H1 (cell line): ENCODE results near the gene MCF2L. TPM values are rescaled to one million over a fixed set of nuclear protein-coding genes. Genes with fewer than 3 reads are reported as not detected.

Experiments
- CTCF ChIA-PET: fragments of 300-600 bp; sonication (Branson Sonifier 250); formaldehyde crosslinking; loops from one replicate; lab custom pipeline; 2021; ENCODE audit not compliant: partially characterized antibody; lab: Charles Lee
- POLR2A ChIA-PET: fragments of 300-600 bp; sonication (Branson Sonifier 250); formaldehyde crosslinking; loops from one replicate; lab custom pipeline; 2021; ENCODE audit warnings: inconsistent platforms; ENCODE audit not compliant: partially characterized antibody; lab: Charles Lee
- DNase-seq, 2 experiments: peaks; one replicate each; pipeline versions ENCODE4 v3.0.0 to v3.0.0-alpha.2; 2010 to 2022; ENCODE audit warnings: low spot score in 2 of 2, low read depth in 1 of 2, mixed read lengths in 1 of 2
- FAIRE-seq: peaks from 2 replicates; lab custom pipeline; 2011; peaks lifted over from hg19 to GRCh38; lab: Jason Lieb, UNC
- H2AFZ ChIP-seq: 2 replicates; pipeline ENCODE4 v1.8.1; 2012; ENCODE audit warnings: low read length, inconsistent platforms
- H2AK5ac ChIP-seq: 2 replicates; pipeline ENCODE4 v1.6.1; 2013; ENCODE audit warnings: low read depth, low read length
- H2BK120ac ChIP-seq: replicated peaks from 2 replicates; pipeline ENCODE3; 2013; ENCODE audit warnings: low read depth, low read length, inconsistent platforms
- H2BK12ac ChIP-seq: 2 replicates; pipeline ENCODE4 v1.6.1; 2013; ENCODE audit warnings: low read depth, low read length
- H2BK15ac ChIP-seq: 2 replicates; pipeline ENCODE4 v1.6.1; 2013; ENCODE audit warnings: low read length
- H2BK20ac ChIP-seq: 2 replicates; pipeline ENCODE4 v1.6.1; 2013; ENCODE audit warnings: low read length
- H2BK5ac ChIP-seq: 2 replicates; pipeline ENCODE4 v1.6.1; 2013; ENCODE audit warnings: low read depth, low read length
- H3K14ac ChIP-seq: 2 replicates; pipeline ENCODE4 v1.6.1; 2013; ENCODE audit warnings: inconsistent platforms; ENCODE audit not compliant: insufficient read length
- H3K18ac ChIP-seq: 2 replicates; pipeline ENCODE4 v1.6.1; 2013; ENCODE audit warnings: low read length; ENCODE audit errors: extremely low read depth
- H3K23ac ChIP-seq: 2 replicates; pipeline ENCODE4 v1.6.1; 2013; ENCODE audit warnings: inconsistent platforms; ENCODE audit not compliant: insufficient read length
- H3K23me2 ChIP-seq: 2 replicates; pipeline ENCODE4 v1.6.1; 2013; ENCODE audit warnings: low read depth, low read length
- H3K27ac ChIP-seq: 2 replicates; pipeline ENCODE4 v1.6.1; 2011; ENCODE audit warnings: low read depth, low read length, inconsistent platforms
- H3K27me3 ChIP-seq, 4 experiments: replicated peaks in 1 of 4; 1 replicate in 1 of 4; 2 replicates in 3 of 4; pipeline versions ENCODE4 v1.6.1 to v1.8.1; 2011 to 2013; ENCODE audit warnings: low read length in 3 of 4, mild to moderate bottlenecking in 3 of 4, inconsistent platforms in 2 of 4, mixed read lengths in 2 of 4, moderate library complexity in 1 of 4; ENCODE audit not compliant: control insufficient read depth in 3 of 4, insufficient read depth in 3 of 4; ENCODE audit errors: extremely low read depth in 1 of 4
- H3K36me3 ChIP-seq, 4 experiments: 2 replicates each; pipeline versions ENCODE4 v1.6.1 to v1.8.1; 2011 to 2013; ENCODE audit warnings: mild to moderate bottlenecking in 4 of 4, low read length in 3 of 4, moderate library complexity in 2 of 4, control low read depth in 1 of 4, inconsistent platforms in 1 of 4; ENCODE audit not compliant: insufficient read depth in 4 of 4, control insufficient read depth in 2 of 4
- H3K4ac ChIP-seq: replicated peaks from 2 replicates; pipeline ENCODE3; 2013; ENCODE audit warnings: low read length, low read depth, mixed read lengths, inconsistent platforms; ENCODE audit not compliant: insufficient read length
- H3K4me1 ChIP-seq, 4 experiments: replicated peaks in 1 of 4; 1 replicate in 1 of 4; 2 replicates in 3 of 4; pipeline versions ENCODE4 v1.6.1 to v1.8.1; 2011 to 2013; ENCODE audit warnings: low read length in 3 of 4, inconsistent platforms in 2 of 4, mixed read lengths in 1 of 4; ENCODE audit not compliant: insufficient read depth in 4 of 4, control insufficient read depth in 3 of 4
- H3K4me2 ChIP-seq, 2 experiments: 2 replicates each; pipeline versions ENCODE4 v1.6.1 to v1.8.1; 2011 to 2013; ENCODE audit warnings: low read depth in 2 of 2, low read length in 2 of 2, control low read depth in 1 of 2, inconsistent platforms in 1 of 2, mild to moderate bottlenecking in 1 of 2; ENCODE audit not compliant: insufficient read depth in 1 of 2
- H3K4me3 ChIP-seq, 4 experiments: fragments of 200-600, 300-600 bp in 1 of 4; sonication (generic), shearing (Covaris generic), sonication (Bioruptor Twin) in 1 of 4; 2 replicates each; pipeline versions ENCODE4 v1.5.1 to v1.8.1; 2011 to 2016; ENCODE audit warnings: low read length in 4 of 4, low read depth in 3 of 4, control low read depth in 2 of 4, inconsistent platforms in 2 of 4, mild to moderate bottlenecking in 2 of 4, mixed read lengths in 1 of 4, moderate library complexity in 1 of 4; ENCODE audit not compliant: insufficient read depth in 2 of 4; ENCODE audit errors: extremely low read depth in 1 of 4
- H3K56ac ChIP-seq: replicated peaks from 2 replicates; pipeline ENCODE3; 2013; ENCODE audit warnings: low read depth, mild to moderate bottlenecking, mixed read lengths, low read length, inconsistent platforms; ENCODE audit not compliant: insufficient read length
- H3K79me1 ChIP-seq: 2 replicates; pipeline ENCODE4 v1.6.1; 2013; ENCODE audit warnings: low read depth, low read length, control low read depth
- H3K79me2 ChIP-seq, 2 experiments: 2 replicates each; pipeline versions ENCODE4 v1.6.1 to v1.8.1; 2012 to 2013; ENCODE audit warnings: low read length in 2 of 2, mild to moderate bottlenecking in 2 of 2, inconsistent platforms in 1 of 2; ENCODE audit not compliant: insufficient read depth in 2 of 2, control insufficient read depth in 1 of 2
- H3K9ac ChIP-seq, 4 experiments: replicated peaks in 1 of 4; 1 replicate in 1 of 4; 2 replicates in 3 of 4; pipeline versions ENCODE4 v1.6.1 to v1.8.1; 2011 to 2013; ENCODE audit warnings: low read depth in 3 of 4, low read length in 3 of 4, control low read depth in 2 of 4, mild to moderate bottlenecking in 2 of 4, moderate library complexity in 2 of 4, inconsistent platforms in 1 of 4; ENCODE audit errors: extremely low read depth in 1 of 4
- H3K9me3 ChIP-seq, 2 experiments: 2 replicates each; pipeline versions ENCODE4 v1.6.1 to v1.8.1; 2012 to 2013; ENCODE audit warnings: mild to moderate bottlenecking in 2 of 2, moderate library complexity in 2 of 2, control low read depth in 1 of 2, inconsistent platforms in 1 of 2, low read depth in 1 of 2, low read length in 1 of 2, mixed read lengths in 1 of 2; ENCODE audit not compliant: insufficient read depth in 2 of 2
- H4K20me1 ChIP-seq, 2 experiments: replicated peaks in 1 of 2; 2 replicates each; pipeline versions ENCODE3 to v1.8.1; 2011 to 2013; ENCODE audit warnings: inconsistent platforms in 2 of 2, low read length in 2 of 2, mild to moderate bottlenecking in 1 of 2; ENCODE audit not compliant: insufficient read depth in 2 of 2, control insufficient read depth in 1 of 2
- H4K5ac ChIP-seq: 2 replicates; pipeline ENCODE4 v1.6.1; 2013; ENCODE audit warnings: low read length, low read depth, mixed read lengths, inconsistent platforms; ENCODE audit not compliant: insufficient read length
- H4K8ac ChIP-seq: 2 replicates; pipeline ENCODE4 v1.8.0; 2013; ENCODE audit warnings: mild to moderate bottlenecking, moderate library complexity, low read length, inconsistent platforms; ENCODE audit not compliant: insufficient read depth; ENCODE audit errors: extremely low read depth
- H4K91ac ChIP-seq: replicated peaks from 2 replicates; pipeline ENCODE3; 2013; ENCODE audit warnings: low read length, mixed read lengths, inconsistent platforms; ENCODE audit not compliant: insufficient read length
- ASH2L ChIP-seq: fragments of 200-600, 300-600 bp; sonication (generic); IDR thresholded peaks from one replicate; pipeline ENCODE4 v1.7.1; 2017; ENCODE audit warnings: low read length
- CHD2 ChIP-seq: IDR thresholded peaks from 2 replicates; pipeline ENCODE4 v1.6.1; 2012; ENCODE audit warnings: low read length, improper control_type of control experiment
- CTCF ChIP-seq, 3 experiments: IDR thresholded peaks; 1 replicate in 2 of 3; 2 replicates in 1 of 3; pipeline versions ENCODE4 v1.5.1 to v1.6.1; 2011; ENCODE audit warnings: low read length in 3 of 3, mild to moderate bottlenecking in 3 of 3, inconsistent platforms in 2 of 3, low read depth in 1 of 3, moderate library complexity in 1 of 3; ENCODE audit not compliant: insufficient read depth in 1 of 3; ENCODE audit errors: control extremely low read depth in 1 of 3
- JUN ChIP-seq: IDR thresholded peaks from 2 replicates; pipeline ENCODE4 v1.6.1; 2011; ENCODE audit warnings: low read depth, mild to moderate bottlenecking, improper control_type of control experiment, low read length
- KDM5A ChIP-seq: fragments of 200-600 bp; IDR thresholded peaks from 2 replicates; pipeline ENCODE4 v1.7.1; 2012; ENCODE audit warnings: mild to moderate bottlenecking, low read length, inconsistent platforms, mixed read lengths
- RFX5 ChIP-seq: IDR thresholded peaks from 2 replicates; pipeline ENCODE4 v1.6.1; 2011; ENCODE audit warnings: low read depth, low read length, improper control_type of control experiment, borderline replicate concordance
- SP1 ChIP-seq: IDR thresholded peaks from 2 replicates; pipeline ENCODE4 v1.6.1; 2011; ENCODE audit warnings: low read depth, low read length
- SRF ChIP-seq: IDR thresholded peaks from 2 replicates; pipeline ENCODE4 v1.6.1; 2011; ENCODE audit warnings: mild to moderate bottlenecking, low read depth, low read length, moderate library complexity
- TAF1 ChIP-seq: IDR thresholded peaks from 2 replicates; pipeline ENCODE4 v1.6.1; 2011; ENCODE audit warnings: mild to moderate bottlenecking, low read depth, low read length
- YY1 ChIP-seq: IDR thresholded peaks from 2 replicates; pipeline ENCODE4 v1.6.1; 2011; ENCODE audit warnings: low read depth, mild to moderate bottlenecking, low read length
- WGBS, 2 experiments: shearing (Covaris generic) in 1 of 2; methylation state at CpG; one replicate each; pipeline versions ENCODE4 v1.1.6 to v1.1.7; 2013 to 2015; ENCODE audit warnings: low lambda C conversion rate in 2 of 2, mixed read lengths in 2 of 2, inconsistent platforms in 1 of 2, low coverage in 1 of 2, missing lambda C conversion rate in 1 of 2; ENCODE audit not compliant: insufficient replicate concordance in 2 of 2, insufficient coverage in 1 of 2, insufficient read length in 1 of 2; ENCODE audit errors: extremely low coverage in 1 of 2, missing lambda C conversion rate in 1 of 2; 5-methylcytosine and 5-hydroxymethylcytosine counted together
- polyA plus RNA-seq, 7 experiments: library from polyadenylated mRNA; depleted of rRNA in 3 of 7; stranded (reverse) in 5 of 7; unstranded in 2 of 7; fragments of >200 nt in 5 of 7; fragments of 200-250 nt in 2 of 7; gene quantifications; 1 replicate in 5 of 7; 2 replicates in 1 of 7; 4 replicates in 1 of 7; pipeline versions ENCODE4 v1.2.1 to v1.2.3, GENCODE V29; 2011 to 2013; ENCODE audit warnings: missing spikeins in 2 of 7, mixed read lengths in 2 of 7
- total RNA-seq: library from RNA; stranded (reverse); fragmentation: NEBNext Ultra II Directional; extraction: Animal tissue kit (Norgen Biotek cat#: 25700); gene quantifications from 2 replicates; pipeline ENCODE4 v1.2.1, GENCODE V29; 2021

MCF2L gene
- total and polyA plus RNA-seq, 2 of the 8 experiments (the other 6 are each of a cell fraction or from before 2014, with no cell fraction given): 10.1 to 24.4 TPM

GRCh38 chr13:113090806-113091205 is 121.8 kb downstream of the MCF2L start:
- no peak overlapping the region for H3K27ac ChIP-seq
- H2AFZ ChIP-seq: no peak overlapping the region
- H4K5ac ChIP-seq: no peak overlapping the region
- H2AK5ac ChIP-seq: no peak overlapping the region
- DNase-seq: no peak
- peaks cover 3 to 8% (median 4%) of the 10 kb centered on the region in 4 experiments; a peak in 4 of 8 replicates for H3K36me3 ChIP-seq
- no peak overlapping the region for H3K23ac ChIP-seq
- no peak overlapping the region for H3K4ac ChIP-seq
- no peaks in the 10 kb centered on the region for H4K20me1 ChIP-seq
- no peak overlapping the region for H3K4me3 ChIP-seq
- H3K23me2 ChIP-seq: peaks cover 2% of the 10 kb centered on the region; the same call in 1 of the 2 replicates
- no peak for FAIRE-seq
- peaks cover 0 to 6% (median 4%) of the 10 kb centered on the region in 4 experiments; a peak in 2 of 7 replicates for H3K4me1 ChIP-seq
- H4K91ac ChIP-seq: no peak overlapping the region
- no peak overlapping the region for H2BK12ac ChIP-seq
- H2BK20ac ChIP-seq: no peak overlapping the region
- no peaks in the 10 kb centered on the region for H3K9me3 ChIP-seq
- H2BK15ac ChIP-seq: no peak overlapping the region
- CTCF ChIA-PET: interaction anchor here (0.6 to 3.1 kb wide), 11 partner anchors 8 to 502 kb away, joined by 3 to 16 read pairs (median 3); no protein-coding TSS in a partner anchor
- no peak for TF ChIP-seq JUN
- no peak for TF ChIP-seq SRF
- no peak for TF ChIP-seq KDM5A
- TF ChIP-seq RFX5: no peak
- no peak for TF ChIP-seq SP1
- TF ChIP-seq ASH2L: no peak
- TF ChIP-seq YY1: no peak
- no peak for TF ChIP-seq CTCF (IDR thresholded peaks at IDR 0.05; ENCODE audit: control extremely low read depth in 1 of 3, insufficient read depth in 1 of 3, low read depth in 1 of 3, low read length in 3 of 3)
- TF ChIP-seq CHD2: no peak
- TF ChIP-seq TAF1: no peak
- POLR2A ChIA-PET: interaction anchor here (0.9 to 2.1 kb wide), 3 partner anchors 13 to 27 kb away, joined by 3 to 5 read pairs (median 5); no protein-coding TSS in a partner anchor
- no peak overlapping the region; the same call in 1 of the 2 replicates for H4K8ac ChIP-seq
- no peaks in the 10 kb centered on the region for H3K79me2 ChIP-seq
- 88% methylated on average over 23 of the region's 24 CpGs; no CpG with 5 or more reads in 1 of the 2 experiments for WGBS, 2 experiments
- no peak overlapping the region for H3K18ac ChIP-seq
- no peak overlapping the region for H3K56ac ChIP-seq
- no peaks in the 10 kb centered on the region for H3K79me1 ChIP-seq
- H3K9ac ChIP-seq: no peak overlapping the region
- no peaks in the 10 kb centered on the region for H3K27me3 ChIP-seq
- H2BK5ac ChIP-seq: no peak overlapping the region
- no peak overlapping the region for H2BK120ac ChIP-seq
- H3K14ac ChIP-seq: no peak overlapping the region
- H3K4me2 ChIP-seq: no peak overlapping the region
